Panc1 (cell line): Measurements from ENCODE around the gene ABHD16B. TPM values are rescaled to one million over a fixed set of nuclear protein-coding genes. Genes with fewer than 3 reads are reported as not detected.

Source experiments
- ATAC-seq: fragments of 200-7000 bp; cut with Tn5 transposase; 2 replicates; pipeline ENCODE4 v1.9.1; 2020; ENCODE audit warnings: mild to moderate bottlenecking, moderate library complexity
- BruUV-seq: library from RNA; stranded (reverse); fragments of 400-500 nt; replicated peaks from 2 replicates; lab custom pipeline; 2021; lab: Mats Ljungman, UMichigan
- CTCF ChIA-PET: fragments of 300-600 bp; sonication (Branson Sonifier 250); formaldehyde crosslinking; loops from one replicate; lab custom pipeline; 2022; ENCODE audit warnings: antibody characterized with exemption; lab: Charles Lee
- POLR2A ChIA-PET: fragments of 300-600 bp; sonication (Branson Sonifier 250); formaldehyde crosslinking; loops from one replicate; lab custom pipeline; 2022; ENCODE audit warnings: antibody characterized with exemption; lab: Charles Lee
- DNase-seq: peaks from one replicate; pipeline ENCODE4 v3.0.0-alpha.2; 2010; ENCODE audit warnings: low read depth, low spot score
- H3K27ac ChIP-seq: 2 replicates; pipeline ENCODE4 v1.5.1; 2011; ENCODE audit warnings: mild to moderate bottlenecking, low read length, inconsistent platforms
- H3K27me3 ChIP-seq: fragments of 200-500 bp; sonication (Bioruptor generic); 2 replicates; pipeline ENCODE4 v1.6.0; 2014; ENCODE audit warnings: low read length, inconsistent platforms; ENCODE audit not compliant: control insufficient read depth, insufficient read depth
- H3K36me3 ChIP-seq: fragments of 200-500 bp; sonication (Bioruptor generic); 2 replicates; pipeline ENCODE4 v1.5.1; 2014; ENCODE audit warnings: inconsistent platforms, mild to moderate bottlenecking, low read length, moderate library complexity; ENCODE audit not compliant: control insufficient read depth, insufficient read depth
- H3K4me1 ChIP-seq: 2 replicates; pipeline ENCODE4 v1.5.1; 2011; ENCODE audit warnings: inconsistent platforms, mild to moderate bottlenecking, low read length, moderate library complexity; ENCODE audit not compliant: control insufficient read depth, insufficient read depth
- H3K4me3 ChIP-seq, 2 experiments: 2 replicates each; pipeline ENCODE4 v1.5.1; 2011 to 2012; ENCODE audit warnings: low read depth in 2 of 2, low read length in 2 of 2, mild to moderate bottlenecking in 2 of 2, inconsistent platforms in 1 of 2, moderate library complexity in 1 of 2
- H3K9me3 ChIP-seq: fragments of 200-500 bp; sonication (Bioruptor generic); 2 replicates; pipeline ENCODE4 v1.5.1; 2014; ENCODE audit warnings: low read depth, mild to moderate bottlenecking, inconsistent platforms, low read length, moderate library complexity; ENCODE audit not compliant: control insufficient read depth, insufficient read depth
- CTCF ChIP-seq: fragments of 450-650 bp; IDR thresholded peaks from 2 replicates; pipeline ENCODE4 v1.5.1; 2017; ENCODE audit warnings: mild to moderate bottlenecking
- POLR2AphosphoS5 ChIP-seq: IDR thresholded peaks from 2 replicates; pipeline ENCODE4 v1.6.1; 2012; ENCODE audit warnings: mild to moderate bottlenecking, low read depth, low read length, moderate library complexity
- REST ChIP-seq, 2 experiments: IDR thresholded peaks; 2 replicates each; pipeline ENCODE4 v1.6.1; 2011 to 2012; ENCODE audit warnings: low read depth in 2 of 2, control low read depth in 1 of 2, low read length in 1 of 2, mild to moderate bottlenecking in 1 of 2, moderate library complexity in 1 of 2; ENCODE audit not compliant: insufficient read depth in 1 of 2
- SIN3A ChIP-seq: IDR thresholded peaks from 2 replicates; pipeline ENCODE4 v1.6.1; 2012; ENCODE audit warnings: low read depth, mild to moderate bottlenecking, low read length, moderate library complexity, borderline replicate concordance; ENCODE audit not compliant: insufficient read depth
- TCF7L2 ChIP-seq: IDR thresholded peaks from 2 replicates; pipeline ENCODE4 v1.6.1; 2011; ENCODE audit warnings: mild to moderate bottlenecking, low read depth, low read length, inconsistent platforms
- in situ Hi-C: cut with HindIII; loops from 2 replicates; pipeline ENCODE4 v1.10.0; 2016; ENCODE audit warnings: low sequenced_read_pairs, low pct_unique_long_range_greater_than_20kb
- intact Hi-C: fragments of 100-400 bp; cut with micrococcal nuclease; formaldehyde crosslinking; loops from one replicate; pipeline ENCODE4 v1.10.0; 2022; ENCODE audit not compliant: unreplicated experiment
- total RNA-seq: library from RNA; stranded (reverse); gene quantifications from one replicate; pipeline ENCODE4 v1.2.1, GENCODE V29; 2021; ENCODE audit not compliant: unreplicated experiment

ABHD16B gene
- total RNA-seq, 1 experiment from 2014 or later = not detected

- in situ Hi-C loops (no loop called here), intact Hi-C loops (no loop called here)
- ATAC-seq (no peak), DNase-seq (no peak)
- H3K27ac ChIP-seq = peak overlapping the region; percentile 18
- no TSS peak for BruUV-seq
- H3K36me3 ChIP-seq = no peaks in the 10 kb centered on the region
- H3K9me3 ChIP-seq = no peaks in the 10 kb centered on the region
- H3K4me1 ChIP-seq = peaks cover 29% of the 10 kb centered on the region
- no peak overlapping the region for H3K4me3 ChIP-seq
- CTCF ChIA-PET = no interaction called here
- POLR2A ChIA-PET = no interaction called here
- no peak for TF ChIP-seq REST (IDR thresholded peaks at IDR 0.05; ENCODE audit: insufficient read depth in 1 of 2, low read depth in 2 of 2, low read length in 1 of 2)
- no peak for TF ChIP-seq TCF7L2
- no peak for TF ChIP-seq POLR2AphosphoS5
- no peak for TF ChIP-seq SIN3A
- TF ChIP-seq CTCF = no peak
- H3K27me3 ChIP-seq = no peaks in the 10 kb centered on the region
Measured at GRCh38 chr20:63823691-63824311, 37.5 kb upstream of the ABHD16B start.

- ATAC-seq = no peak
- Histone ChIP-seq H3K27ac (no peak overlapping the region), H3K9me3 (no peaks in the 10 kb centered on the region), H3K4me3 (no peak overlapping the region), H3K4me1 (peaks cover 34% of the 10 kb centered on the region), H3K36me3 (no peaks in the 10 kb centered on the region), H3K27me3 (no peaks in the 10 kb centered on the region)
- DNase-seq = no peak
- in situ Hi-C loops (no loop called here), intact Hi-C loops (no loop called here)
- CTCF ChIA-PET = no interaction called here
- TF ChIP-seq POLR2AphosphoS5 (no peak), TCF7L2 (no peak)
- no TSS peak for BruUV-seq
- POLR2A ChIA-PET = no interaction called here
Measured at GRCh38 chr20:63825331-63826118, 35.8 kb upstream of the ABHD16B start.

- CTCF ChIA-PET = no interaction called here
- no peak overlapping the region for H3K4me3 ChIP-seq
- ATAC-seq (no peak), DNase-seq (no peak)
- H3K36me3 ChIP-seq = no peaks in the 10 kb centered on the region
- no peaks in the 10 kb centered on the region for H3K9me3 ChIP-seq
- peak overlapping the region; percentile 18 for H3K27ac ChIP-seq
- no TSS peak for BruUV-seq
- H3K4me1 ChIP-seq = peaks cover 34% of the 10 kb centered on the region
- POLR2A ChIA-PET = interaction anchor here (0.6 to 0.7 kb wide), 3 partner anchors 27 to 100 kb away, joined by 3 to 5 read pairs (median 4); no protein-coding TSS in a partner anchor
- TF ChIP-seq CTCF = no peak
- no peak for TF ChIP-seq TCF7L2
- no peak for TF ChIP-seq POLR2AphosphoS5
- TF ChIP-seq SIN3A = no peak
- no peak for TF ChIP-seq REST (IDR thresholded peaks at IDR 0.05; ENCODE audit: insufficient read depth in 1 of 2, low read depth in 2 of 2, low read length in 1 of 2)
- no peaks in the 10 kb centered on the region for H3K27me3 ChIP-seq
- in situ Hi-C loops (no loop called here), intact Hi-C loops (no loop called here)
Measured at GRCh38 chr20:63826753-63827152, 34.5 kb upstream of the ABHD16B start.
